Right renal cortex interstitium (tissue), 3 donors: ENCODE results near the gene NACC1. TPM values are rescaled to one million over a fixed set of nuclear protein-coding genes. Genes with fewer than 3 reads are reported as not detected.
"Not testable (repeated sequence)": the region's sequence is repeated elsewhere in the genome, so short reads cannot be mapped to it uniquely, and the experiment has no call there.

ENCODE experiments used
- DNase-seq, 3 donors: peaks; one replicate each; pipeline ENCODE4 v3.0.0-alpha.2; 2013; ENCODE audit warnings: low read depth in 3 of 3, low spot score in 2 of 3
- polyA plus RNA-seq, 3 donors: library from polyadenylated mRNA; unstranded; fragments of 120-200 nt; gene quantifications; one replicate each; pipeline ENCODE4 v1.2.1, GENCODE V29; 2013; ENCODE audit not compliant: insufficient read length in 3 of 3

Gene NACC1
- polyA plus RNA-seq, 3 donors = 18.3 to 23.9 (median 21.2) TPM

GRCh38 chr19:13138171-13138915, 20.3 kb downstream of the NACC1 start:
- no peak for DNase-seq

DNA sequence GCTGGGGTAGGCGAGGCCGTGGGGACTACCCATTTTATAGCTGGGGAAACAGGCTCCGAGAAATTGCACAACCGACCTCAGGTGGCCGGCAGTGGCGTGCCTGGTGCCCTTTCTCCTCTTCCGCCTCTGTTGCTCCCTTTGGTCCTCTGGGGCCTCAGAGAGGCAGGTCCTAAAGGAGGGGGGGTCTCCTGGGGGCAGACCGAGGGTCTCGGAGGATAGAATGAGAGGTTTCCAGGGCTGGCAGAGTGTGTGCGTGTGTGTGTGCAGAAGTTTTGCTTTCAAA, 20.8 kb downstream of the NACC1 start:
- no peak for DNase-seq

- no peak for DNase-seq
These were observed 21.7 kb downstream of the NACC1 start for GRCh38 chr19:13139633-13140311.

GRCh38 chr19:13146763-13147563, 28.9 kb downstream of the NACC1 start:
- no peak for DNase-seq

- not testable (repeated sequence) for DNase-seq
These were observed 31.1 kb downstream of the NACC1 start for GRCh38 chr19:13149173-13149627.

- DNase-seq = no peak
These were observed 31.6 kb downstream of the NACC1 start for GRCh38 chr19:13149628-13150186.

- peak in 1 of 3 donors; percentile 91 for DNase-seq
These were observed 32.3 kb downstream of the NACC1 start, which contains the start of the genes IER2 and STX10 for GRCh38 chr19:13150187-13150930. Gene IER2, plus strand, starts transcription at chr19:13150411. Its CDS starts 2,776 bp downstream, at chr19:13153187. Gene STX10, minus strand, starts transcription at chr19:13150375. Its CDS starts 202 bp downstream, at chr19:13150173.

DNA sequence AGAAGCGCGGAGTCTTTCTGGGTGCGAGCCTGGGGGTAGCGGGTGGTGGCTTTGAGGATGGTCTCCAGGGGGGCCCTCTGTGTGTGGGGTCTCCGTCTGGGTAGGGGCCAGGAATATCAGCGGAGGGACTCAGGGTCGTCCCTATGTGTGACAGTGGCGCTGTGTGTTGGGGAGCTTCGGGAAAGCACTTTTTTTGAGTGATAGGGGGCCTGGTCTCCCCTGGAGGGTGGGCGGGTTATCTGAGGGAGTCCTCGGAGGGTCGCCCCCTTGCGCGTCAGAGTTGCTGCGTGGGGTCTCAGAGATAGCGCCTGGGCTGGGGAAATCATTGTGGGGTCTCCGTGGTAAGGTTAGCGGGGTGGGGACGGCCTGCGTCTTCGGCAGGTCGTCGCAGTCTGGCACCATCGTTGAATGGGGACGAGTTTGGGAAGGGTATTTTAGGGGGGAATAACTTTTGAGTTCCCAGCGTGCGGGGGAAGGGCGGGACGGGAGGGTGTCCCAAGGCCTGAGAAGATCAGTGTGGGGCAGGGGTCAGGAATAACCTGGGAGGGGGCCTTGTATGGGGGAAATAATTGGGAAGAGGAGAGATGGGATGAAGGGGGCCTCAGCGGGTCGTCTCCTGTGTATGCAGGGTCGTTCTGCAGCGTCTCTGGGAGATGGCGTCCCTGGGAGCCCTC, 33.0 kb downstream of the NACC1 start:
- no peak for DNase-seq

DNA sequence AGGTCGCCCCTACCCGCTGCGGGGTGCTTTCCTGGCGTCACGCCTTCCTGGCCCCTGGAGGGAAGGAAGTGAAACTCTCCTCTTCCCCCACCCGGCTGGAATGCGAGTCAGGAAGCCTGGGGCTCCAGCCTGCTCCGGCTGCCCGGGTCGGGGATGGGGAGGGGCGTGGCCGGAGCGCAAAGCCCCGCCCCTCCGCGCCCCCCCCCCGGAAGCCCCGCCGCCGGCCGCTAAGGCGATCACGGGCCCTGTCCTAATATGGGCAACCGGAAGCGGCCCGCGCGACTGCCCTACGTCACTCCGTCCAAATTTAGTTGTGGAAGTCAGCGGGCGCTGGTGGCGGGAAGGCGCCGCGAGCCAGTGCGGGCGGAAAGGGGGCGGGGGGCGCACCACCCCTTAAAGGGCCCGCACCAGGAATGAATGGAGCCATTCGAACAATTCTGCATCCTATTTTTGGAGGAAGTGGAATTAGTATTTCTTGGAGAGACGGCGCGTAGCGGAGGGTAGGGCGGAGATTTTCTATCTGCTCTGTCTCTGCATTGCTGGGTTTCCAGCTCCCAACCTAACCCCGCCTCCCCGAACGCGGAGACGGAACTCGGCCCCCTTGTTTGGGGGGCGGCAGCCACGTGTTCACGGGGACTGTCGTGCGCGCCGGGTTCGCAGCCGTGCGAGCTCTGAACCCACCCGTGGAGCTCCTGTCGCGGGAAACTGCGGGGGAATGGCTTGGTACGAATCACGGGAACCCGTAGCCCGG, 33.7 kb downstream of the NACC1 start:
- peak in 2 of 3 donors; percentile 92 to 95 for DNase-seq

- peak in 1 of 3 donors; percentile 96 for DNase-seq
These were observed 34.4 kb downstream of the NACC1 start for GRCh38 chr19:13152356-13152973.

GRCh38 chr19:13152974-13153568, 35.0 kb downstream of the NACC1 start:
- peak in 1 of 3 donors; percentile 97 for DNase-seq

DNA sequence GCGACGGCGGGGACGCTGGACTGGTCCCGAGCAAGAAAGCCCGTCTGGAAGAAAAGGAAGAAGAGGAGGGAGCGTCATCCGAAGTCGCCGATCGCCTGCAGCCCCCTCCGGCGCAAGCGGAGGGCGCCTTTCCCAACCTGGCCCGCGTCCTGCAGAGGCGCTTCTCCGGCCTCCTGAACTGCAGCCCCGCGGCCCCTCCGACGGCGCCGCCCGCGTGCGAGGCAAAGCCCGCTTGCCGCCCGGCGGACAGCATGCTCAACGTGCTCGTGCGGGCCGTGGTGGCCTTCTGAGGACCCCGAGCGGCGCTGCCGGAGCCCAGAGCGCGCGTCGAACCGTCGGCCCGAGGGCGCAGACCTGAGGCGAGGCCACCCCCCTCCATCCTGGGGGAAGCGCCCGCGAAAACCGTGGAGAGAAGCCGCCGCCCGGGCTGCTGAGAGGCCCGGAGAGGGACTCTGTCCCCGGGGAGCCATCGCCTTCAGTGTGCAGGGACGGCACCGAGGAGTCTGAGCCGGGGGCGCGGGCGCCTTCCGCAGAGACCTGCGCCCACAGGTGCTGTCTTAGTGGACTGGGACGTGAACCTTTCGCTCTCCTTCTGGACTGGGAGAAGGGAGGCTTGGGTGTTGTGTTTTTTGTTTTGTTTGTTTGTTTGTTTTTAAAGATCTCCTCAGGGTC, 35.6 kb downstream of the NACC1 start:
- no peak for DNase-seq

DNA sequence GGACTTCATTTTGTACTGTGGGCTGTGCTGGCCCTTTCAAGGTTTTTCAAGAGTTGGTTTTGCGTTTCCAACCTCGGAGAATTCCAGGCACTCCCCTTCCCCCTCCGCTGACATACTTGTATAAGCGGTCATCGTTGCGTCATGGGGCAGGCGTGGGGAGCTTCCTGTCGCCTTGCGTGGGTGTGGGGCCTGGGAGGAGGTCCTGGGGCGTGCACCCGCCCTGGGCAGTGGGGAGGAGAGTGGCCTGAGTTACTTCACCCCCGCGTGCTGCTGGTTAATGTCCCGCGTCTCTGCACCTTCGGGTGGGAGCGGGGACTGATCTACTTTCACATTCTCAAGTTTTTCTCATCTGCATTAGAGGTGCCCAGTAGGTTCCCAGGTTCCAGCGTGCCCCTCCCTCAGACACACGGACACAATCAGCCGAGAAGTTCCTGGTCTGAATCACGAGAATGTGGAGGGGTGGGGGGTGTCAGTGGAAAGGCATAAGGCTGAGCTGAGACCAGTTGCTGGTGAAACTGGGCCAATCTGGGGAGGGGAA, 36.2 kb downstream of the NACC1 start:
- peak in 1 of 3 donors; percentile 78 for DNase-seq

DNA sequence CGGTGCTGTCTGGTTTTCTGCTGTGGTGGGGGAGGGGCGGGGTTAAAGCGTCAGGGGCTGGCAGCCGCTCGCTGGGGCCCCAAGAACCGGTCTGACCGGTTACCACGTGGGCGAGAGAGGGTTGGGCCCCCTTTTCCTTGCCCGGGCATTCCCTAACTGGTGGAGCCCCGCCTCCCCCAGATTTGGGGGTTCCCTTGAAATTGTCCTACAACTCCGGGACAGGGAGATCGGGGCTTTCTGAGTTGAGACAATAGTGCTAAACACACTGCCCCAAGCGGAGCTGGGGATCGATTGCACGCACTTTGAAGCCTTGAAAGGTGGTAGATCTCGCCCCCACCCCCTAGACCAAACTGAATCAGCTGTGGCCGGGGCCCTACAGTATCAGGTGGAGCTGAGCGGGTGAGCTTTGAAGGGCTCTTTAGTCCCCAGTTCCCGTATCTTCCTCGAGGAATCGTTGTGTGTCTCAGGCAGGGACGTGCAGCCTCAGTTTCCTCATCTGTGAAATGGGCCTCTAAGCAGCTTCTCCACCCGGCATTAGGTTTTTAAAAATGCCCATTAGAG, 36.9 kb downstream of the NACC1 start:
- peak in 1 of 3 donors; percentile 80 for DNase-seq

DNA sequence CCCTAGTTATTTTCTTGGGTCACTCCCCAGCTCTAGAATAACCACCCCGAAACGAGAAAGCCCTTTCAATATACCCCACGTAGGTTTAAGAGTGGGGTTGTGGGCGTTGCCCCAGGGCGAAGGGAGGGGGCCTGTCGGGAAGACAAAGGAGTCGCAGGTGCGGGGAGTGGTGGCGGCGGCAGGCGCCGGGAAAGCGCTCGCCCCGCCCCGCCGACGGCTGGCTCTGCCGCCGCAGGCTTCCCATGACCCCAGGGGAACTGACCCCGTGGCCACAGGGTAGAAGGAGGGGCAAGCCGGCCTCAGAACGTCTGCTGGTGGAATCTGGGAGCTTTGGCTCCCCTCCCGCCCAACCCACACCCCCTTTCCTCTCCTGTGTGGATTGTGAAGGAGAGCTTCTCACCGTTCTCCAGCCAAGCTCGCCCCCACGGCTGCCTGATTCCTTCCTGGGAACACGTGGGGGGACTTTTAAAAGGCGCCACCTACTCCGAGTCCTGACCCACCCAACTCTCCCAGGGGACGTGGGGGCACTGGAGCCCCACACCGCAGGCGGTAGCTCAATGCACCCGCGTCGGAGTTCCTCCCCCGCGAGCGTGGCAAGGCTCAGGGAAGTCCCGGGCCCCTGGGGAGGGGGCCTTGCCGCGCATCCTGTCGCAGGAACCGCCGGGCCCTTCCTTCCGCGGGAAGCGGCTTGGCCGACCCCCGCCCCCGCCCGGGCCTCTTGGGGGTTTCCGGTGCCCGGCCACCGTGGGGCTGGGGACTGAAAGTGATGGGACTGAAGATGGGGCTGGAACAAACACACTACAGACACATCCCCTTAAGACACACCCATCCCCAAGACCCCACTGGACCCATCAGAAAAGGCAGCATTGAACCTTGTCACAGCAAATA, 37.7 kb downstream of the NACC1 start:
- peak in 1 of 3 donors; percentile 45 for DNase-seq

- no peak for DNase-seq
These were observed 41.6 kb downstream of the NACC1 start for GRCh38 chr19:13159713-13160112.
